GM12878 (cell line): ENCODE data around the gene HAPLN2. TPM values are rescaled to one million over a fixed set of nuclear protein-coding genes. Genes with fewer than 3 reads are reported as not detected.

Experiments used
- ATAC-seq: fragments of 200-7000 bp; cut with Tn5 transposase; 3 replicates; pipeline ENCODE4 v1.9.1; 2020; ENCODE audit warnings: mild to moderate bottlenecking, moderate library complexity
- BruUV-seq: library from RNA; stranded (reverse); fragments of 400-500 nt; replicated peaks from 2 replicates; lab custom pipeline; 2021; lab: Mats Ljungman, UMichigan
- CTCF ChIA-PET: fragments of 300-600 bp; sonication (Branson Sonifier 250); formaldehyde crosslinking; extraction: SDS; loops from one replicate; lab custom pipeline; 2021; ENCODE audit warnings: inconsistent platforms; lab: Yijun Ruan, JAX
- POLR2A ChIA-PET: fragments of 350-600 bp; formaldehyde crosslinking; extraction: SDS; loops from one replicate; lab custom pipeline; 2021; ENCODE audit warnings: inconsistent platforms; lab: Charles Lee
- RAD21 ChIA-PET: fragments of 300-600 bp; sonication (Branson Sonifier 250); formaldehyde crosslinking; loops from one replicate; lab custom pipeline; 2023; ENCODE audit warnings: antibody characterized with exemption; ENCODE audit not compliant: unreplicated experiment; lab: Charles Lee
- SMC1A ChIA-PET: fragments of 300-600 bp; sonication (Branson Sonifier 250); formaldehyde crosslinking; loops from one replicate; lab custom pipeline; 2023; ENCODE audit not compliant: unreplicated experiment, uncharacterized antibody; lab: Charles Lee
- DNase-seq: peaks from one replicate; pipeline ENCODE4 v3.0.0-alpha.2; 2011; ENCODE audit warnings: low read depth, low spot score
- FAIRE-seq: peaks from 3 replicates; lab custom pipeline; 2011; peaks lifted over from hg19 to GRCh38; lab: Jason Lieb, UNC
- H2AFZ ChIP-seq: 2 replicates; pipeline ENCODE4 v1.6.0; 2011; ENCODE audit warnings: low read depth, low read length, control low read depth; ENCODE audit not compliant: control insufficient read depth
- H3K27ac ChIP-seq: 2 replicates; pipeline ENCODE4 v1.5.1; 2011; ENCODE audit warnings: control low read depth; ENCODE audit not compliant: control insufficient read depth, insufficient read depth
- H3K27me3 ChIP-seq, 2 experiments: replicated peaks in 1 of 2; 2 replicates each; pipeline versions ENCODE4 v1.6.0 to v1.6.1; 2011; ENCODE audit warnings: low read length in 1 of 2; ENCODE audit not compliant: control insufficient read depth in 2 of 2, insufficient read depth in 2 of 2
- H3K36me3 ChIP-seq, 2 experiments: 2 replicates each; pipeline ENCODE4 v1.5.1; 2011; ENCODE audit warnings: low read length in 1 of 2; ENCODE audit not compliant: control insufficient read depth in 2 of 2, insufficient read depth in 2 of 2
- H3K4me1 ChIP-seq: 2 replicates; pipeline ENCODE4 v1.6.1; 2011; ENCODE audit warnings: mild to moderate bottlenecking, low read length, moderate library complexity, mixed read lengths; ENCODE audit not compliant: control insufficient read depth, insufficient read depth
- H3K4me2 ChIP-seq: 2 replicates; pipeline ENCODE4 v1.6.0; 2011; ENCODE audit warnings: control low read depth; ENCODE audit not compliant: control insufficient read depth, insufficient read depth
- H3K4me3 ChIP-seq: fragments of 200-600 bp; sonication (generic); 2 replicates; pipeline ENCODE4 v1.5.1; 2016
- H3K79me2 ChIP-seq: 2 replicates; pipeline ENCODE4 v1.6.0; 2011; ENCODE audit warnings: low read length; ENCODE audit not compliant: control insufficient read depth, insufficient read depth
- H3K9ac ChIP-seq: 2 replicates; pipeline ENCODE4 v1.8.0; 2011; ENCODE audit warnings: low read length, control low read depth, mixed read lengths; ENCODE audit not compliant: control insufficient read depth, insufficient read depth
- H3K9me3 ChIP-seq: replicated peaks from 3 replicates; pipeline ENCODE4 v1.5.1; 2011; ENCODE audit warnings: mild to moderate bottlenecking, low read length; ENCODE audit not compliant: control insufficient read depth, insufficient read depth
- H4K20me1 ChIP-seq: 2 replicates; pipeline ENCODE4 v1.6.0; 2011; ENCODE audit not compliant: control insufficient read depth, insufficient read depth
- KAT2A ChIP-seq: conservative IDR thresholded peaks from 2 replicates; pipeline ENCODE4 v1.6.1; 2011; ENCODE audit warnings: low read depth, low read length; ENCODE audit not compliant: control insufficient read depth
- MXI1 ChIP-seq: fragments of 150-350 bp; IDR thresholded peaks from 2 replicates; pipeline ENCODE4 v1.6.1; 2011; ENCODE audit warnings: low read depth, mild to moderate bottlenecking, inconsistent platforms, low read length, improper control_type of control experiment
- PAX8 ChIP-seq: fragments of 450-650 bp; IDR thresholded peaks from 2 replicates; pipeline ENCODE4 v1.6.1; 2017; ENCODE audit warnings: mild to moderate bottlenecking, moderate library complexity
- RELA ChIP-seq: fragments of 450-650 bp; IDR thresholded peaks from 2 replicates; pipeline ENCODE4 v1.8.0; 2014; ENCODE audit warnings: borderline replicate concordance; ENCODE audit not compliant: partially characterized antibody
- ZBTB40 ChIP-seq: fragments of 450-650 bp; IDR thresholded peaks from 2 replicates; pipeline ENCODE4 v1.6.1; 2016; ENCODE audit warnings: mild to moderate bottlenecking, moderate library complexity, borderline replicate concordance
- WGBS: methylation state at CpG from one replicate; pipeline ENCODE4 v1.1.6; 2016; ENCODE audit warnings: low lambda C conversion rate; ENCODE audit not compliant: insufficient replicate concordance, insufficient coverage; ENCODE audit errors: missing lambda C conversion rate; 5-methylcytosine and 5-hydroxymethylcytosine counted together
- in situ Hi-C: fragments of 300-500 bp; cut with MboI; formaldehyde crosslinking; loops from 9 replicates; pipeline ENCODE4 v1.14.3; 2018; ENCODE audit warnings: mixed read lengths
- intact Hi-C: fragments of 100-400 bp; cut with micrococcal nuclease; formaldehyde crosslinking; loops from one replicate; pipeline ENCODE4 v1.14.2; 2022; ENCODE audit not compliant: unreplicated experiment
- polyA plus RNA-seq, 11 experiments: library from polyadenylated mRNA; depleted of rRNA in 4 of 11; unstranded in 6 of 11; stranded (reverse) in 5 of 11; fragments of >200 nt; fragmentation: Nextera tagmentation in 4 of 11; fragmentation: Illumina TruSeq in 1 of 11; extraction: Ambion mirVana in 4 of 11; extraction: Trizol in 1 of 11; gene quantifications; 1 replicate in 1 of 11; 2 replicates in 10 of 11; pipeline versions ENCODE4 v1.2.1 to v1.2.3, GENCODE V29; 2011 to 2016; ENCODE audit warnings: inconsistent platforms in 2 of 11, missing spikeins in 2 of 11, low read depth in 1 of 11
- total RNA-seq, 4 experiments: library from RNA; depleted of rRNA in 3 of 4; stranded (reverse); fragments of >200 nt in 3 of 4; fragmentation: Illumina TruSeq in 1 of 4; extraction: Trizol in 1 of 4; gene quantifications; 2 replicates each; pipeline versions ENCODE4 v1.2.1 to v1.2.3, GENCODE V29; 2013 to 2021
- TF ChIP-seq, protein P1 (sequence below): fragments of 450-650 bp; IDR thresholded peaks from 2 replicates; pipeline ENCODE4 v1.6.1; 2014; ENCODE audit warnings: mild to moderate bottlenecking
- TF ChIP-seq, protein P2 (sequence below): IDR thresholded peaks from 2 replicates; pipeline ENCODE4 v1.6.1; 2012; ENCODE audit warnings: mild to moderate bottlenecking, low read depth, low read length

HAPLN2 gene
- total and polyA plus RNA-seq, 10 of the 15 experiments (the other 5 are each of a cell fraction or from before 2014, with no cell fraction given) = 0.15 to 0.24 TPM; not detected in 8

- TF ChIP-seq, protein P1, sequence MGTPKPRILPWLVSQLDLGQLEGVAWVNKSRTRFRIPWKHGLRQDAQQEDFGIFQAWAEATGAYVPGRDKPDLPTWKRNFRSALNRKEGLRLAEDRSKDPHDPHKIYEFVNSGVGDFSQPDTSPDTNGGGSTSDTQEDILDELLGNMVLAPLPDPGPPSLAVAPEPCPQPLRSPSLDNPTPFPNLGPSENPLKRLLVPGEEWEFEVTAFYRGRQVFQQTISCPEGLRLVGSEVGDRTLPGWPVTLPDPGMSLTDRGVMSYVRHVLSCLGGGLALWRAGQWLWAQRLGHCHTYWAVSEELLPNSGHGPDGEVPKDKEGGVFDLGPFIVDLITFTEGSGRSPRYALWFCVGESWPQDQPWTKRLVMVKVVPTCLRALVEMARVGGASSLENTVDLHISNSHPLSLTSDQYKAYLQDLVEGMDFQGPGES = no peak
- TF ChIP-seq RELA = no peak
- no peak for TF ChIP-seq PAX8
- no peak for TF ChIP-seq MXI1
Observed at GRCh38 chr1:156638189-156638985, 19.2 kb downstream of the HAPLN2 start (continued).

DNA sequence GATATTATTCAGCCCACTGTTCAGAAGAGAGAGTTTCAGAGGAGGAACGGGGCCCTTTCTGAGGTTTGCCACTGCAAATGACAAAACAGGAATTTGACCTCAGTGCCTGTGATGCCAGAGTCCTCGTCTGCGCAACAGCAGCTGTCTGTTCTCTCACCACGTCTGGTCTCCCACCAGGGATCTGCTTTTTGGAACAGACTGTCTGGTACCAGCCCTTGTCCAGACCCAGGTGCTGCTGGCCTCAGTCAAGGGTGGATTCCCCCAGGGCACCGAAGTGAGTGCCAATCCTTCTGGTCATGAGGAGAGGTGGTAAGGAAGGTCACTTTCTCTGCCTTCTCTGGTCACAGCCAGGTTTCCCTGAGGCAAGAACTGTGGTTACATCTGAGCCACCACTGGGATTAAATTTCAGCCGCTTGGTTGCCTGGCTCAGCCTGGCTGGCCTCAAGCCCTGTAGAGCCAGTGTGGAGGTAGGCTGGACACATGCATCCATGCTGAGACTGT, 20.4 kb downstream of the HAPLN2 start:
- ChIA-PET POLR2A (no interaction called here), SMC1A (interaction anchor here (0.9 kb wide), 1 partner anchor 12 kb away, joined by 4 read pairs; no protein-coding TSS in a partner anchor), CTCF (interaction anchor here (1.0 to 1.2 kb wide), 3 partner anchors 12 to 48 kb away, joined by 3 to 4 read pairs (median 3); partner anchors contain the start of gene NAXE), RAD21 (no interaction called here)
- H3K27me3 ChIP-seq = peaks cover 0 to 2% of the 10 kb centered on the region in 2 experiments
- peaks cover 8% of the 10 kb centered on the region for H3K4me1 ChIP-seq
- H3K36me3 ChIP-seq = no peaks in the 10 kb centered on the region
- TF ChIP-seq, protein P2, sequence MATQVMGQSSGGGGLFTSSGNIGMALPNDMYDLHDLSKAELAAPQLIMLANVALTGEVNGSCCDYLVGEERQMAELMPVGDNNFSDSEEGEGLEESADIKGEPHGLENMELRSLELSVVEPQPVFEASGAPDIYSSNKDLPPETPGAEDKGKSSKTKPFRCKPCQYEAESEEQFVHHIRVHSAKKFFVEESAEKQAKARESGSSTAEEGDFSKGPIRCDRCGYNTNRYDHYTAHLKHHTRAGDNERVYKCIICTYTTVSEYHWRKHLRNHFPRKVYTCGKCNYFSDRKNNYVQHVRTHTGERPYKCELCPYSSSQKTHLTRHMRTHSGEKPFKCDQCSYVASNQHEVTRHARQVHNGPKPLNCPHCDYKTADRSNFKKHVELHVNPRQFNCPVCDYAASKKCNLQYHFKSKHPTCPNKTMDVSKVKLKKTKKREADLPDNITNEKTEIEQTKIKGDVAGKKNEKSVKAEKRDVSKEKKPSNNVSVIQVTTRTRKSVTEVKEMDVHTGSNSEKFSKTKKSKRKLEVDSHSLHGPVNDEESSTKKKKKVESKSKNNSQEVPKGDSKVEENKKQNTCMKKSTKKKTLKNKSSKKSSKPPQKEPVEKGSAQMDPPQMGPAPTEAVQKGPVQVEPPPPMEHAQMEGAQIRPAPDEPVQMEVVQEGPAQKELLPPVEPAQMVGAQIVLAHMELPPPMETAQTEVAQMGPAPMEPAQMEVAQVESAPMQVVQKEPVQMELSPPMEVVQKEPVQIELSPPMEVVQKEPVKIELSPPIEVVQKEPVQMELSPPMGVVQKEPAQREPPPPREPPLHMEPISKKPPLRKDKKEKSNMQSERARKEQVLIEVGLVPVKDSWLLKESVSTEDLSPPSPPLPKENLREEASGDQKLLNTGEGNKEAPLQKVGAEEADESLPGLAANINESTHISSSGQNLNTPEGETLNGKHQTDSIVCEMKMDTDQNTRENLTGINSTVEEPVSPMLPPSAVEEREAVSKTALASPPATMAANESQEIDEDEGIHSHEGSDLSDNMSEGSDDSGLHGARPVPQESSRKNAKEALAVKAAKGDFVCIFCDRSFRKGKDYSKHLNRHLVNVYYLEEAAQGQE = no peak
- TF ChIP-seq KAT2A (no peak), ZBTB40 (no peak)
- BruUV-seq = no TSS peak
- no peak for DNase-seq
- H3K4me3 ChIP-seq = no peak overlapping the region
- no peak overlapping the region for H3K4me2 ChIP-seq
- no peak overlapping the region for H3K9ac ChIP-seq
- no peaks in the 10 kb centered on the region for H3K79me2 ChIP-seq
- intact Hi-C loops (no loop called here), in situ Hi-C loops (no loop called here)
- ATAC-seq = no peak
- no peaks in the 10 kb centered on the region for H4K20me1 ChIP-seq
- no peak overlapping the region for H3K27ac ChIP-seq
- FAIRE-seq = no peak
- no peak overlapping the region for H2AFZ ChIP-seq
- 53% methylated on average over 6 of the region's 6 CpGs for WGBS
- H3K9me3 ChIP-seq = no peaks in the 10 kb centered on the region
